SK-N-SH (cell line): ENCODE measurements around the gene MSH2. TPM values are rescaled to one million over a fixed set of nuclear protein-coding genes. Genes with fewer than 3 reads are reported as not detected.
A peak's percentile ranks its signal among the peaks of the same experiment; 100 is the strongest.

Experiments
- CTCF ChIA-PET: fragments of 300-600, 350-600 bp; formaldehyde crosslinking; extraction: SDS; loops from one replicate; lab custom pipeline; 2021; lab: Yijun Ruan, JAX
- POLR2A ChIA-PET: fragments of 350-600 bp; sonication (Branson Sonifier 250); formaldehyde crosslinking; extraction: SDS; loops from one replicate; lab custom pipeline; 2020; ENCODE audit warnings: antibody characterized with exemption, inconsistent platforms; lab: Yijun Ruan, JAX
- DNase-seq: peaks from one replicate; pipeline ENCODE4 v3.0.0; 2012
- H2AFZ ChIP-seq: fragments of 200-600 bp; sonication (generic); 2 replicates; pipeline ENCODE4 v1.8.1; 2016; ENCODE audit warnings: antibody characterized with exemption, mild to moderate bottlenecking, low read depth
- H3F3A ChIP-seq: fragments of 200-600 bp; sonication (generic); replicated peaks from 2 replicates; pipeline ENCODE3; 2016; ENCODE audit warnings: antibody characterized with exemption, mild to moderate bottlenecking; ENCODE audit not compliant: insufficient read depth
- H3K27ac ChIP-seq, 2 experiments: fragments of 200-500 bp in 1 of 2; fragments of 200-600 bp in 1 of 2; sonication (Bioruptor generic) in 1 of 2; sonication (generic), shearing (Covaris generic) in 1 of 2; 2 replicates each; pipeline versions ENCODE4 v1.5.1 to v1.6.1; 2014 to 2016; ENCODE audit warnings: low read depth in 2 of 2, inconsistent platforms in 1 of 2, low read length in 1 of 2, mild to moderate bottlenecking in 1 of 2, mixed read lengths in 1 of 2
- H3K27me3 ChIP-seq: fragments of 200-600 bp; sonication (generic), shearing (Covaris generic); 2 replicates; pipeline ENCODE4 v1.6.1; 2016; ENCODE audit warnings: mixed run types; ENCODE audit not compliant: insufficient read depth
- H3K36me3 ChIP-seq, 2 experiments: fragments of 200-500 bp in 1 of 2; fragments of 200-600 bp in 1 of 2; sonication (Bioruptor generic) in 1 of 2; sonication (generic) in 1 of 2; replicated peaks in 1 of 2; 2 replicates each; pipeline versions ENCODE3 to v1.5.1; 2014 to 2016; ENCODE audit warnings: low read length in 1 of 2, mild to moderate bottlenecking in 1 of 2; ENCODE audit not compliant: insufficient read depth in 2 of 2, control insufficient read depth in 1 of 2
- H3K4me1 ChIP-seq, 2 experiments: fragments of 200-500 bp in 1 of 2; fragments of 200-600 bp in 1 of 2; sonication (Bioruptor generic) in 1 of 2; sonication (generic), shearing (Covaris generic) in 1 of 2; 2 replicates each; pipeline versions ENCODE4 v1.5.1 to v1.6.1; 2014 to 2016; ENCODE audit warnings: low read depth in 1 of 2, low read length in 1 of 2, mixed run types in 1 of 2; ENCODE audit not compliant: insufficient read depth in 2 of 2, control insufficient read depth in 1 of 2
- H3K4me2 ChIP-seq: fragments of 200-600 bp; sonication (generic), shearing (Covaris generic); 2 replicates; pipeline ENCODE4 v1.6.1; 2017; ENCODE audit warnings: mixed run types
- H3K4me3 ChIP-seq, 2 experiments: fragments of 200-500 bp in 1 of 2; fragments of 200-600 bp in 1 of 2; sonication (Bioruptor generic) in 1 of 2; sonication (generic), shearing (Covaris generic) in 1 of 2; 2 replicates each; pipeline versions ENCODE4 v1.5.1 to v1.8.1; 2014 to 2016; ENCODE audit warnings: low read depth in 2 of 2, inconsistent platforms in 1 of 2, low read length in 1 of 2, mild to moderate bottlenecking in 1 of 2, mixed read lengths in 1 of 2, moderate library complexity in 1 of 2
- H3K79me2 ChIP-seq: fragments of 200-600 bp; sonication (generic); 2 replicates; pipeline ENCODE4 v1.8.1; 2017; ENCODE audit warnings: mild to moderate bottlenecking; ENCODE audit not compliant: insufficient read depth
- H3K9ac ChIP-seq: fragments of 200-600 bp; sonication (generic); 2 replicates; pipeline ENCODE4 v1.6.1; 2017; ENCODE audit warnings: mixed run types
- H3K9me2 ChIP-seq: fragments of 200-600 bp; sonication (generic); 2 replicates; pipeline ENCODE4 v1.6.1; 2017; ENCODE audit warnings: mixed run types
- H3K9me3 ChIP-seq: fragments of 200-600 bp; sonication (generic); 2 replicates; pipeline ENCODE4 v1.6.1; 2017; ENCODE audit warnings: mixed run types, mild to moderate bottlenecking, moderate library complexity
- H4K20me1 ChIP-seq: fragments of 200-600 bp; sonication (generic); 2 replicates; pipeline ENCODE4 v1.6.1; 2017; ENCODE audit warnings: mild to moderate bottlenecking, mixed run types; ENCODE audit not compliant: insufficient read depth
- ELF1 ChIP-seq: IDR thresholded peaks from 2 replicates; pipeline ENCODE4 v1.4.0; 2012
- EZH2phosphoT487 ChIP-seq: fragments of 200-600 bp; sonication (generic); IDR thresholded peaks from 2 replicates; pipeline ENCODE4 v1.6.1; 2017; ENCODE audit warnings: low read depth, mixed run types, mild to moderate bottlenecking, antibody characterized with exemption, moderate library complexity, borderline replicate concordance
- FOSL2 ChIP-seq: IDR thresholded peaks from 2 replicates; pipeline ENCODE4 v1.4.0; 2012; ENCODE audit warnings: low read depth, mild to moderate bottlenecking, moderate library complexity, borderline replicate concordance
- FOXJ3 ChIP-seq: sonication (generic); formaldehyde crosslinking; IDR thresholded peaks from 2 replicates; pipeline ENCODE4 v1.5.1; 2020; ENCODE audit warnings: mild to moderate bottlenecking, missing genetic modification reagents
- FOXM1 ChIP-seq: IDR thresholded peaks from 2 replicates; pipeline ENCODE4 v1.4.0; 2012; ENCODE audit warnings: low read depth, mild to moderate bottlenecking
- GATA2 ChIP-seq: sonication (generic); formaldehyde crosslinking; IDR thresholded peaks from 2 replicates; pipeline ENCODE4 v1.5.0; 2020; ENCODE audit warnings: mild to moderate bottlenecking, missing genetic modification reagents
- MEF2A ChIP-seq: IDR thresholded peaks from 2 replicates; pipeline ENCODE4 v1.4.0; 2012; ENCODE audit warnings: low read depth, borderline replicate concordance
- NFIC ChIP-seq: IDR thresholded peaks from 2 replicates; pipeline ENCODE4 v1.4.0; 2012; ENCODE audit warnings: borderline replicate concordance
- PBX3 ChIP-seq: IDR thresholded peaks from 2 replicates; pipeline ENCODE4; 2012
- POLR2AphosphoS5 ChIP-seq: IDR thresholded peaks from 2 replicates; pipeline ENCODE4 v1.6.1; 2012; ENCODE audit warnings: low read depth, low read length
- RAD21 ChIP-seq: IDR thresholded peaks from 2 replicates; pipeline ENCODE4 v1.6.1; 2012; ENCODE audit warnings: mild to moderate bottlenecking, low read length
- RCOR1 ChIP-seq: fragments of 150-350 bp; IDR thresholded peaks from 2 replicates; pipeline ENCODE4 v1.6.1; 2017; ENCODE audit warnings: antibody characterized with exemption, low read length
- REST ChIP-seq: IDR thresholded peaks from 2 replicates; pipeline ENCODE4 v1.6.1; 2012; ENCODE audit warnings: mild to moderate bottlenecking, low read depth, low read length, moderate library complexity
- SIN3A ChIP-seq: IDR thresholded peaks from 2 replicates; pipeline ENCODE4 v1.6.1; 2012; ENCODE audit warnings: low read depth, mild to moderate bottlenecking, low read length, moderate library complexity, borderline replicate concordance
- TAF1 ChIP-seq: IDR thresholded peaks from 2 replicates; pipeline ENCODE4 v1.6.1; 2012; ENCODE audit warnings: low read depth, mild to moderate bottlenecking, low read length, moderate library complexity, borderline replicate concordance
- TCF12 ChIP-seq: IDR thresholded peaks from 2 replicates; pipeline ENCODE4 v1.4.0; 2012
- USF2 ChIP-seq: fragments of 150-350 bp; IDR thresholded peaks from 2 replicates; pipeline ENCODE4 v1.6.1; 2017; ENCODE audit warnings: antibody characterized with exemption, low read length, low read depth, borderline replicate concordance
- YY1 ChIP-seq: IDR thresholded peaks from 2 replicates; pipeline ENCODE4 v1.4.0; 2012; ENCODE audit warnings: low read depth, mild to moderate bottlenecking
- ZBTB33 ChIP-seq: IDR thresholded peaks from 2 replicates; pipeline ENCODE4 v1.4.0; 2012; ENCODE audit warnings: low read depth, borderline replicate concordance
- WGBS: methylation state at CpG from one replicate; pipeline ENCODE4 v1.1.6; 2017; ENCODE audit warnings: low lambda C conversion rate; 5-methylcytosine and 5-hydroxymethylcytosine counted together
- polyA plus RNA-seq, 3 experiments: library from polyadenylated mRNA; depleted of rRNA; stranded (reverse); fragments of >200 nt; gene quantifications; 2 replicates each; pipeline ENCODE4 v1.2.3, GENCODE V29; 2012

MSH2 gene
- polyA plus RNA-seq, 1 of the 3 experiments (the other 2 are of a cell fraction) = 13.7 TPM

- Histone ChIP-seq H3K4me1 (peaks cover 3 to 30% of the 10 kb centered on the region in 2 experiments; a peak in 3 of 4 replicates), H3K27me3 (no peaks in the 10 kb centered on the region), H3K4me2 (peak overlapping the region; percentile 38), H3K27ac (peak overlapping the region in 1 of 2 experiments; percentile 69; a peak in 2 of 4 replicates), H3F3A (peaks cover 20% of the 10 kb centered on the region), H3K36me3 (no peaks in the 10 kb centered on the region), H3K9me3 (no peaks in the 10 kb centered on the region), H2AFZ (peak overlapping the region; percentile 47), H3K9ac (peak overlapping the region; percentile 17; the same call in 1 of the 2 replicates), H3K79me2 (no peaks in the 10 kb centered on the region), H3K4me3 (no peak overlapping the region), H4K20me1 (no peaks in the 10 kb centered on the region), H3K9me2 (no peaks in the 10 kb centered on the region)
- DNase-seq = no peak
- 58% methylated on average over 5 of the region's 5 CpGs for WGBS
- ChIA-PET CTCF (interaction anchor here (0.6 to 1.3 kb wide), 4 partner anchors 9 to 83 kb away, joined by 3 to 5 read pairs (median 3); no protein-coding TSS in a partner anchor), POLR2A (interaction anchor here (1.3 kb wide), 1 partner anchor 9 kb away, joined by 7 read pairs; no protein-coding TSS in a partner anchor)
- TF ChIP-seq ZBTB33 (no peak), PBX3 (no peak)
Observed at GRCh38 chr2:47354848-47355204, 48.1 kb upstream of the MSH2 start.

- H3K27ac ChIP-seq = peak overlapping the region in 1 of 2 experiments; percentile 69; a peak in 2 of 4 replicates
- no peak overlapping the region for H3K4me3 ChIP-seq
- peak overlapping the region; percentile 9; the same call in 1 of the 2 replicates for H3K9ac ChIP-seq
- POLR2A ChIA-PET = interaction anchor here (2.8 kb wide), 1 partner anchor 13 kb away, joined by 10 read pairs; no protein-coding TSS in a partner anchor
- no peaks in the 10 kb centered on the region for H3K27me3 ChIP-seq
- peaks cover 34% of the 10 kb centered on the region for H3F3A ChIP-seq
- no peaks in the 10 kb centered on the region for H3K9me2 ChIP-seq
- CTCF ChIA-PET = interaction anchor here (0.6 to 1.5 kb wide), 3 partner anchors 10 to 35 kb away, joined by 3 read pairs; no protein-coding TSS in a partner anchor
- H2AFZ ChIP-seq = 0 out of 2 replicates have a peak overlapping the region, but pooled peaks have one; percentile 1
- DNase-seq = no peak
- H3K4me1 ChIP-seq = peaks cover 0 to 34% of the 10 kb centered on the region in 2 experiments; a peak in 2 of 4 replicates
- H3K9me3 ChIP-seq = no peaks in the 10 kb centered on the region
- no peaks in the 10 kb centered on the region for H3K36me3 ChIP-seq
- H4K20me1 ChIP-seq = no peaks in the 10 kb centered on the region
- peak overlapping the region; percentile 45 for H3K4me2 ChIP-seq
- no peaks in the 10 kb centered on the region for H3K79me2 ChIP-seq
- WGBS = 56% methylated on average over 4 of the region's 4 CpGs
- TF ChIP-seq FOXM1 (no peak), SIN3A (no peak), RAD21 (no peak), FOSL2 (peak; percentile 25; the same call in 1 of the 2 replicates), RCOR1 (no peak), NFIC (peak; percentile 89), REST (no peak), FOXJ3 (CRISPR knock-in tag) (no peak), POLR2AphosphoS5 (no peak), TAF1 (no peak), USF2 (no peak), EZH2phosphoT487 (no peak), ELF1 (no peak), GATA2 (no peak), TCF12 (peak; percentile 32; the same call in 1 of the 2 replicates), MEF2A (peak; percentile 82), YY1 (no peak)
Observed at GRCh38 chr2:47357483-47357882, 45.5 kb upstream of the MSH2 start.
